Measurements from ENCODE around the gene VAC14.

- no peak for TF ChIP-seq POLR2A (IDR thresholded peaks at IDR 0.05)
- TF ChIP-seq, protein P1, sequence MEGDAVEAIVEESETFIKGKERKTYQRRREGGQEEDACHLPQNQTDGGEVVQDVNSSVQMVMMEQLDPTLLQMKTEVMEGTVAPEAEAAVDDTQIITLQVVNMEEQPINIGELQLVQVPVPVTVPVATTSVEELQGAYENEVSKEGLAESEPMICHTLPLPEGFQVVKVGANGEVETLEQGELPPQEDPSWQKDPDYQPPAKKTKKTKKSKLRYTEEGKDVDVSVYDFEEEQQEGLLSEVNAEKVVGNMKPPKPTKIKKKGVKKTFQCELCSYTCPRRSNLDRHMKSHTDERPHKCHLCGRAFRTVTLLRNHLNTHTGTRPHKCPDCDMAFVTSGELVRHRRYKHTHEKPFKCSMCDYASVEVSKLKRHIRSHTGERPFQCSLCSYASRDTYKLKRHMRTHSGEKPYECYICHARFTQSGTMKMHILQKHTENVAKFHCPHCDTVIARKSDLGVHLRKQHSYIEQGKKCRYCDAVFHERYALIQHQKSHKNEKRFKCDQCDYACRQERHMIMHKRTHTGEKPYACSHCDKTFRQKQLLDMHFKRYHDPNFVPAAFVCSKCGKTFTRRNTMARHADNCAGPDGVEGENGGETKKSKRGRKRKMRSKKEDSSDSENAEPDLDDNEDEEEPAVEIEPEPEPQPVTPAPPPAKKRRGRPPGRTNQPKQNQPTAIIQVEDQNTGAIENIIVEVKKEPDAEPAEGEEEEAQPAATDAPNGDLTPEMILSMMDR (IDR thresholded peaks at IDR 0.05) = no peak
Observed at GRCh38 chr16:70644763-70645597, 156.0 kb downstream of the VAC14 start.

Data from Peyer's patch (tissue), 4 donors.